Fibroblast of pulmonary artery (primary cell): ENCODE data around the gene TMEM59L.
A peak's percentile ranks its signal among the peaks of the same experiment; 100 is the strongest.
"Not testable (repeated sequence)": the region's sequence is repeated elsewhere in the genome, so short reads cannot be mapped to it uniquely, and the experiment has no call there.

Experiments
- DNase-seq: peaks from one replicate; pipeline ENCODE4 v3.0.0-alpha.2; 2010; ENCODE audit warnings: low read depth
- H3K4me3 ChIP-seq: replicated peaks from 2 replicates; pipeline ENCODE4 v1.5.1; 2011; ENCODE audit warnings: low read depth, mild to moderate bottlenecking, control low read depth, low read length, moderate library complexity
- CTCF ChIP-seq: IDR thresholded peaks from 2 replicates; pipeline ENCODE4 v1.5.1; 2011; ENCODE audit warnings: mild to moderate bottlenecking, control low read depth, low read length, inconsistent platforms; ENCODE audit errors: missing control alignments

The TMEM59L gene

GRCh38 chr19:18589380-18590272 lies 23.0 kb upstream of the TMEM59L start:
- H3K4me3 ChIP-seq: peak overlapping the region; percentile 67
- TF ChIP-seq CTCF: no peak
- peak; percentile 66 for DNase-seq

GRCh38 chr19:18590273-18591272 lies 22.1 kb upstream of the TMEM59L start:
- peak; percentile 61 for DNase-seq
- peak; percentile 33 for TF ChIP-seq CTCF
- H3K4me3 ChIP-seq: peak overlapping the region; percentile 67

GRCh38 chr19:18591735-18592385 lies 20.8 kb upstream of the TMEM59L start:
- H3K4me3 ChIP-seq: no peak overlapping the region
- no peak for TF ChIP-seq CTCF
- no peak for DNase-seq

- not testable (repeated sequence) for H3K4me3 ChIP-seq, DNase-seq
Measured at GRCh38 chr19:18592732-18593131, 19.9 kb upstream of the TMEM59L start.

- no peak for TF ChIP-seq CTCF
- DNase-seq: no peak
- no peak overlapping the region for H3K4me3 ChIP-seq
Measured at GRCh38 chr19:18593367-18594095, 19.1 kb upstream of the TMEM59L start.

- TF ChIP-seq CTCF: peak; percentile 37
Measured at GRCh38 chr19:18594096-18594823, 18.4 kb upstream of the TMEM59L start.

More at GRCh38 chr19:18594096-18594823, 18.4 kb upstream of the TMEM59L start:
- H3K4me3 ChIP-seq: peak overlapping the region; percentile 39
- DNase-seq: peak; percentile 81
